Inferior parietal cortex (tissue), 1 donor: Measurements from ENCODE around the gene HMCN2.
"Not testable (repeated sequence)": the region's sequence is repeated elsewhere in the genome, so short reads cannot be mapped to it uniquely, and the experiment has no call there.

ENCODE experiments used
- DNase-seq: peaks from one replicate; pipeline ENCODE4 v3.0.0-alpha.2; 2016; ENCODE audit errors: extremely low spot score

HMCN2 gene

GRCh38 chr9:130264414-130265350 is 878 bp upstream of the HMCN2 start:
- no peak for DNase-seq

- no peak for DNase-seq
These were observed 907 bp downstream of the HMCN2 start for GRCh38 chr9:130266236-130267098.

GRCh38 chr9:130267930-130268329 is 2.4 kb downstream of the HMCN2 start:
- no peak for DNase-seq

GRCh38 chr9:130268521-130269211 is 3.1 kb downstream of the HMCN2 start:
- DNase-seq: no peak

GRCh38 chr9:130271473-130271872 is 5.9 kb downstream of the HMCN2 start:
- DNase-seq: no peak

DNA sequence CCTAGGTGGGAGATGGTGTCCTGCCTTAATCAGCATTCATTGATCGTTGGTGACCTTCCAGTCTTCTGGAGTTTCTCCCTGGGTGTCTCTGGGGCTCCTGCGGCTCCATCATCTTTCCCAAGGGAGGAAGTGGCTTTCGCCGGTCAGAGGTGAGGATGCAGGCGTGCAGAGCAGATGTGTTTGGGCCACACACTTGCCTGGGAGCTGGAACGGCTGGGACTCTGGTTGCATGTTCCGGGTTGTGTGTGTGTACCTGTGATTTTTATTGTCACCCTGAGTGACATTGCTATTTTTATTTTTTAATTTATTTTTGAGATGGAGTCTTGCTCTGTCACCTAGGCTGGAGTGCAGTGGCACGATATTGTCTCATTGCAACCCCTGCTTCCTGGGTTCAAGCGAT is 9.6 kb downstream of the HMCN2 start:
- DNase-seq: no peak

DNA sequence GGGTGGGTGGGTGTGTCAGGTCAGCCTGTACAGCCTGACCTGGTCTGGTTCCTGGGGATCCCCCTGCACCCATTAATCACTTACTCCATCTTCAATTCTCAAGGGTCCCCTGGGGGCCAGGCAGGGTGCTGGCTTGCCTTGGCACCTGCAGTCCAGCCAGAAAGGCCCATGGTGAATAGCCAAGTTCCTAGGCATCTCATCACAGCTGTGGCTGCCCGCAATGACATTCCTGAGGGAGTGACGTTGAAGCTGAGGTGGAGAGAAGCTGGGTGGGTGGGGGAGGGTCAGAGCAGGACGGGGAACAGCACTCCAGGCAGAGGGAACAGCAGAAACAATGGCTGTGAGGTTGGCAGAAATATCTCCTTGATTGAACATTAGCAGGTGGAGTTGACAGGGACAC is 10.6 kb downstream of the HMCN2 start:
- DNase-seq: no peak

DNA sequence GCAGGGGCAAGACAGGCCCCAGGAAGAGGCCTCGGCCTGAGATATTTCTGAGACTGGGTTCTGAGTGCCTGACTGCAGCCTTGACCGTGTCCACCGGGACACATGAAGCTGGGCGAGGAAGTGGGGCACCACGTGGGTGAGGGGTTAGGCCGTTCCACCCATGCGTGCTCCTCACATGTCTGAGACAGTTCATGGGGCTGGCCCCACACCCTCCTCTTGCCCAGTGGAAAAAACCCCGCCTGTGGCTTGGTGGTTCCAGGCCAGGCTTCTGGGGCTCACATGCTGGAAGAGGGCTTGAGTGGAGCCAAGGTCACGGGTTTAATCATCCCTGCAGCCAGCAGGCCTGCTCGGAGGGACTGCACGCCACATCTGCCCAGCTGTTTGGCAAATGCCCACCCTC is 11.4 kb downstream of the HMCN2 start:
- DNase-seq: no peak

DNA sequence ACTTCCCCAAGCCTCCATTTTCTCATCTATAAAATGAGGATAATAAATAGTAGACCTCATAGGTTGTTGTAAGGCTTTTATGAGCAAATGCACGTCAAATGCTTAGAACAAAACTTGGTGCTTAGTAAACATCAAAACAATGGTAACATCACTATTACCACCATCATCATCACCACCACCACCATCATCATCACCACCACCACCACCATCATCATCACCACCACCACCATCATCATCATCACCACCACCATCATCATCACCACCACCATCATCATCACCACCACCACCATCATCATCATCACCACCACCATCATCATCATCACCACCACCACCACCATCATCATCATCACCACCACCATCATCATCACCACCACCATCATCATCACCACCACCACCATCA is 12.0 kb downstream of the HMCN2 start:
- not testable (repeated sequence) for DNase-seq

GRCh38 chr9:130283539-130284248 is 18.1 kb downstream of the HMCN2 start:
- DNase-seq: no peak

GRCh38 chr9:130284249-130284625 is 18.7 kb downstream of the HMCN2 start:
- DNase-seq: no peak

GRCh38 chr9:130284690-130285089 is 19.1 kb downstream of the HMCN2 start:
- no peak for DNase-seq

GRCh38 chr9:130285271-130285670 is 19.7 kb downstream of the HMCN2 start:
- DNase-seq: no peak

GRCh38 chr9:130286072-130286770 is 20.7 kb downstream of the HMCN2 start:
- no peak for DNase-seq

DNA sequence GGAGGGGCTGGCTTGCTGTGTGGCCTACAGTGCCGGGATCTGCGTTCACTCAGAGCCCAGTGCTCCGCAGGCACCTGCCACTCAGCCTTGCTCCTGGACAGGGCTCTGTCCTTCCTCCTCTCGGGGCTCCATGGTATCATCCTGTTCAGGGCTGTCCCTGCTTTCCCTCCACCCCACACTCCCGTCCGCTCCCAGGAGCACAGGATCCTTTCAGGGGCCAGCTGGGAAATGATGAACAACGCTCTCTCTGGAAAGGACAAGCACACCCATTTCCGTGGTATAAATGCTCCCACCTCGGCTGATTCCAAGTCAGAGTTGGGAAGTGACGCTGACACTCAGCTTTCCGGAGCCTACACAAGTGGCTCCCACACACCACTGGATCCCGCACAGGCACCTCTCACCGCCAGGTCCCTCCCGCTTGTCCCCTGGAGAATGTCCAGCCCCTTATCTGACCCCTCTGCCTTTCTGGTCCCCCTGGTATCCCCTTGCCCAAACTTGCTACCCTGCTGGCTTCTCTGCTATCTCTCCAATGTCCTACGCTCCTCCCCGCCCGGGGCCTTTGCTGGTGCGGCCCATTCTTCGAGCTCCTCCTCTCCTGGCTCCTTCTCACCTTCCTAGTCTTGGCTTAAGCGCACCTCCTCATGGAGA is 21.3 kb downstream of the HMCN2 start:
- no peak for DNase-seq

DNA sequence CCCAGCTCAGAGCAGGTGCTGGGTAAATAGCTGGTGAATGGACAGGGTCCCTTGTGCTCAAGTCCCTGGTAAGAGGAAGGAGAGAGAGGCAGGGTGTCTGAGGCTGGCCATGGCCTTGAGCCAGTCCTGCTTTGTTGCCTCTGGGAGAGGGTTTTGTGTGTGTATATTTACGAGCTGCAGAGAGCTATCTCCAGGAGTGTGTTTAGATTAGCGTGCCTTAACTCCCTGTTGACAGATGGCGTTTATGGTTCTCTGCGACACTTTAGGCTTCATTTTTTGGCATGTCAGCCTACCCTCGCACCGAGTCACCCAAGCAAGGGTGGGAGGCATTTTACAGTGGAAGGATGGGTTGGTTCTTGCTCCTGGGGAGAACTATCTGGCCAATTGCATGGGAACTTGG is 22.2 kb downstream of the HMCN2 start:
- DNase-seq: no peak

DNA sequence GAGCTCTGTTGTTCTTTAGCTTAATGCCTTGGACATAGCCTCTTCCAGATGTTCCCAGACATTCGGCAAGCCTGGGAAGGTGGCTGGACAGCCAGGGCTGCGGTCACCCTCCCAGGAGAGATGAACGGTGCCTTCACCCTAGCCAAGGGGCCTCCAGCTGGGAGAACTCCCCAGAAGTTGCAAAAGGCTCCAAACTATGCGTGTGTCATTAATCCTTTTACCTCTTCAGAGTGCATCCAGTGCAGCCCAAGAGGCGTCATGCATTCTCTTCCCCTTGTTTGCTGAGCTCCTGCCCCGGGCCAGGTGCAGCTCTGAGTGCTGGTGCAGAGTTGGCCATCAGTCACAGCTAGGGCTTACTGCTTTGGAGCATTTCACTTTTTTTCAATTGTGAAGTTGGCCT is 22.8 kb downstream of the HMCN2 start:
- no peak for DNase-seq

DNA sequence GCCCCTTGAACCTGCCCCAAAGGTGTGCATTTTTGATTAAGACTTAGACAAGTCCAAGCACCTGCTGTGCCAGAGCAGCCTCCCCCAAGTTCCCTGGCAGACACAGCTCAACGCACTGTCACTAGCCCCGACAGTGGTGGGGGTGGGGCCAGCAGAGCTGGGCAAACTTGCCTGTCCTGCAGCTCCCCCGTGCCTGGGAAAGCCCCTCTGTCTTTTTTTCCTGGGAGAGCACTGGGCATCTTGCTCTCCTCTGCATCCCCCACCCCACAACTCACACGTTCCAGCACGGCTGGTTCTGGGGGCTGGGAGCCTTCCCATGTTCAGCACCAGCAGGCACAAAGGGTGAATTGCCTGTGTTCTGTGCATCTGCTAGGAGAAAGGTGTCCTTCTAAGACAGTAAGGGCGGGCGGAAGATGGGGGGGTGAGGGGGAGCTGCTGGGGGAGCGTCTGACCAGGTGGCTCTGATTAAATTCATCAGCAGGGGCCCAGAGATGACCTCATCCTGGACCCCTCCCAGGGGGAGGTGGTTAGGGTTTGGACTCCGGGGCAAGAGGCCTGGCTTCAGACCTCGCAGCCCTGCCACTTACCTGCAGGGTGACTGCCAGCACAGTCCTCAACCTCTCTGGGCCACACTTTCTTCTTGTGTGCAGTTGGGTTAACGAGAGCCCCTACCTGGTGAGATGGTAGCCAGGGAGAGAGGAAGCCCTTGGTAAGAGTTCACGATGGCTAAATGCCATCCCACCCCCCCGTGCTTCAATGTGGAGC is 23.5 kb downstream of the HMCN2 start:
- DNase-seq: no peak

DNA sequence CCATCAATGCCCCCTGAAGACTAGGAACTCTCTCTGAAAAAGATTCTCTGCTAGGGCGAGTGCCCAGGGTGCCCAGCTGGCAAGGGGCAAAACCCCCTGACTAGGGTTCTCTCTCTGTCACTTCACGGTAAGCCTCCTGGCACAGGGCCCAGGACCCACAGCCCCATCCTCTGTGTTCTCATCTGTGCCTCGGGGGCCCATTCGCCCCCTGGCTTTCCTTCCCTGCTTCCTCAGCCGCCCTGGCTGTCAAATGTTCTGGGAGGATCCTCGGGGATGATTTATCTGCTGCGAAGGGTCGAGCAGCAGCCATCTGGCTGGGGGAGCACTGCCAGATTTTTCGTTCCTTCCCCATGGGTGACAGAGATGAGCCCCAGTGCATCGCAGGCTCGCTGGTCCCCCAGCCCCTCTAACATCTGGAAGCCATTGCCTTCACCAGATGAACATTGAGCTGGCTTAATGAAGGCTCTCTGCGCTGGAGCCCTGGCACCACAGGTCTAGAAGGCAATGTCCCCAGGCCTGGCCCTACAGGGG is 24.2 kb downstream of the HMCN2 start:
- DNase-seq: no peak
